Lung (tissue), 12 donors: ENCODE results near the gene GLOD4. TPM values are rescaled to one million over a fixed set of nuclear protein-coding genes. Genes with fewer than 3 reads are reported as not detected.

Source experiments
- ATAC-seq: fragments of 200-7000 bp; cut with Tn5 transposase; one replicate; pipeline ENCODE4 v1.9.1; 2020; ENCODE audit warnings: moderate number of reproducible peaks; ENCODE audit not compliant: insufficient read depth, low FRiP score
- DNase-seq, 3 donors: peaks; one replicate each; pipeline ENCODE4 v3.0.0-alpha.2; 2013 to 2017
- H3K27ac ChIP-seq, 2 donors: one replicate each; pipeline ENCODE4 v1.5.1; 2013; ENCODE audit warnings: mild to moderate bottlenecking in 2 of 2, moderate library complexity in 2 of 2, control low read depth in 1 of 2, inconsistent platforms in 1 of 2, low read depth in 1 of 2, low read length in 1 of 2
- H3K27me3 ChIP-seq, 3 donors: one replicate each; pipeline ENCODE4 v1.5.1; 2013; ENCODE audit warnings: low read length in 2 of 3; ENCODE audit not compliant: control insufficient read depth in 3 of 3, insufficient read depth in 3 of 3
- H3K36me3 ChIP-seq, 4 donors: one replicate each; pipeline ENCODE4 v1.5.1; 2013; ENCODE audit warnings: low read length in 4 of 4, mild to moderate bottlenecking in 1 of 4, moderate library complexity in 1 of 4; ENCODE audit not compliant: control insufficient read depth in 4 of 4, insufficient read depth in 4 of 4
- H3K4me1 ChIP-seq, 5 donors: one replicate each; pipeline ENCODE4 v1.5.1; 2013; ENCODE audit warnings: low read length in 5 of 5, mild to moderate bottlenecking in 2 of 5, moderate library complexity in 1 of 5; ENCODE audit not compliant: control insufficient read depth in 5 of 5, insufficient read depth in 5 of 5
- H3K4me3 ChIP-seq: one replicate; pipeline ENCODE4 v1.5.1; 2013; ENCODE audit warnings: mild to moderate bottlenecking, control low read depth, moderate library complexity
- H3K9ac ChIP-seq, 2 donors: one replicate each; pipeline ENCODE4 v1.5.1; 2013; ENCODE audit warnings: low read length in 2 of 2, control low read depth in 1 of 2; ENCODE audit not compliant: insufficient read depth in 1 of 2
- H3K9me3 ChIP-seq, 4 donors: one replicate each; pipeline ENCODE4 v1.5.1; 2013; ENCODE audit warnings: low read length in 3 of 4, mild to moderate bottlenecking in 1 of 4, moderate library complexity in 1 of 4; ENCODE audit not compliant: control insufficient read depth in 4 of 4, insufficient read depth in 3 of 4
- CTCF ChIP-seq: IDR thresholded peaks from 2 replicates; pipeline ENCODE4 v1.5.1; 2012; ENCODE audit warnings: mild to moderate bottlenecking; ENCODE audit errors: control extremely low read depth, extremely low read depth
- WGBS, 2 donors: extraction: QIAGEN DNeasy Blood & Tissue Kit; methylation state at CpG; one replicate each; pipeline ENCODE4 v1.1.7; 2013; 5-methylcytosine and 5-hydroxymethylcytosine counted together
- polyA plus RNA-seq, 2 donors: library from polyadenylated mRNA; stranded (reverse); fragments of 200-250 nt; gene quantifications; one replicate each; pipeline ENCODE4 v1.2.1, GENCODE V29; 2013
- total RNA-seq, 2 donors: library from RNA; depleted of rRNA in 1 of 2; stranded (reverse); fragments of >200 nt in 1 of 2; gene quantifications; one replicate each; pipeline ENCODE4 v1.2.1, GENCODE V29; 2014 to 2021
- donor health status: control.
- donor health status: control.
- donor health status: Bipolar disorder and iron deficiency.
- donor health status: healthy.
- donor health status: DM: yes; HTN: yes; CAD: no.

GLOD4 gene
- total and polyA plus RNA-seq, 4 donors: 31.9 to 60.3 (median 38.4) TPM

DNA sequence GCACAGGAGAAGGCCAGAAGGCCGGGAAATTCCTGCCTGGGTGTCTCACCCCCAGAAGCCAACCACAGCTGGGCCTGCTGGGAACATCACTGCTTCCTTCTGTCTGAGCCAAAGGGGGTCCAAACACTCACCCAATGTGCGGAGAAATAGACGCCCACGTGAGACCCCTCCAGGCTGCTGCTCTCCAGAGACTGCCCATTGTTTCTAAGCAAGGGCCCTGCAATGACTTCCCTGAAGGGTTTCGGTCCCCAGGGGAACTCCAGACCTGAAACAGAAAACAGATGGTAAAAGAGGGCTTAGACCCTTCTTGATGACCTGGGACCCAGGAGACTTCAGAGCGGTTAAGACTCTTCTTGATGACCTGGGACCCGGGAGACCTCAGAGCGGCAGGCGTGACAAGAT, 41.4 kb upstream of the GLOD4 start:
- Histone ChIP-seq H3K27me3 (no peaks in the 10 kb centered on the region), H3K9ac (no peak overlapping the region), H3K4me1 (no peaks in the 10 kb centered on the region), H3K36me3 (peaks cover 0 to 19% (median 10%) of the 10 kb centered on the region in 4 donors), H3K9me3 (no peaks in the 10 kb centered on the region), H3K4me3 (no peak overlapping the region), H3K27ac (no peak overlapping the region)
- no peak for TF ChIP-seq CTCF
- DNase-seq (no peak), ATAC-seq (no peak)
- 94 to 95% methylated on average over 9 of the region's 9 CpGs for WGBS, 2 donors

- H3K27ac ChIP-seq: no peak overlapping the region
- no peak for TF ChIP-seq CTCF
- WGBS, 2 donors: 95 to 97% methylated on average over 19 of the region's 19 CpGs
- peaks cover 0 to 22% (median 15%) of the 10 kb centered on the region in 4 donors for H3K36me3 ChIP-seq
- no peaks in the 10 kb centered on the region for H3K9me3 ChIP-seq
- H3K4me3 ChIP-seq: no peak overlapping the region
- no peak overlapping the region for H3K9ac ChIP-seq
- ATAC-seq: no peak
- DNase-seq: no peak
- H3K4me1 ChIP-seq: no peaks in the 10 kb centered on the region
- no peaks in the 10 kb centered on the region for H3K27me3 ChIP-seq
Observed at GRCh38 chr17:819251-819650, 37.2 kb upstream of the GLOD4 start.

DNA sequence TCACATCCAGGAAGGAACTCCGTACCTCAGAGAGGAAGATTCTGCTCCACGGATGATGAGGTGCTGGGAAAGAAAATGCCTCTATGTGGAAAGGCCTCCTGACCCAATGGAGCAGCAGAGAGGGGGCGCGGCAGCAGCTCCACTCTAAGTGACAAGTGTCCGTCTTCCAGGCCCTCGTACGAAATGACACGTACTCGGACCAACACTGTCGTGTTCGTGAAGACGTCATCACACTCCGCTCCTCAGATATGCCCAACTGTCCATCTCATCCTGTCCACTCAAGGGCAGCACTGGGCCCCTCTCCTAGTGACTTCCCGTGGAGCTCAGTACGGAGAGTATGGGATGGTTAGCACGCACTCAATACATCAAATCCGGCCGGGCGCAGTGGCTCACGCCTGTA, 32.3 kb upstream of the GLOD4 start:
- Histone ChIP-seq H3K9ac (no peak overlapping the region), H3K36me3 (peaks cover 0 to 11% (median 10%) of the 10 kb centered on the region in 4 donors), H3K9me3 (no peaks in the 10 kb centered on the region), H3K27me3 (no peaks in the 10 kb centered on the region), H3K4me1 (no peaks in the 10 kb centered on the region), H3K27ac (no peak overlapping the region), H3K4me3 (no peak overlapping the region)
- TF ChIP-seq CTCF: no peak
- ATAC-seq (no peak), DNase-seq (no peak)
- 92 to 95% methylated on average over 20 of the region's 20 CpGs for WGBS, 2 donors

- Histone ChIP-seq H3K27ac (no peak overlapping the region), H3K4me1 (no peaks in the 10 kb centered on the region), H3K4me3 (no peak overlapping the region), H3K36me3 (peaks cover 0 to 9% (median 7%) of the 10 kb centered on the region in 4 donors), H3K9ac (no peak overlapping the region), H3K27me3 (no peaks in the 10 kb centered on the region), H3K9me3 (no peaks in the 10 kb centered on the region)
- no peak for DNase-seq
- TF ChIP-seq CTCF: no peak
- no peak for ATAC-seq
- 96% methylated on average over 14 of the region's 14 CpGs for WGBS, 2 donors
Observed at GRCh38 chr17:812638-813204, 30.6 kb upstream of the GLOD4 start.
